GM18498 (cell line): ENCODE measurements around the gene CHEK2.
A peak's percentile ranks its signal among the peaks of the same experiment; 100 is the strongest.
"Not testable (repeated sequence)": the region's sequence is repeated elsewhere in the genome, so short reads cannot be mapped to it uniquely, and the experiment has no call there.

Source experiments
- ATAC-seq: cut with Tn5 transposase; IDR thresholded peaks from one replicate; pipeline ENCODE4 v1.9.1; 2021; ENCODE audit warnings: mild to moderate bottlenecking, moderate library complexity; ENCODE audit not compliant: unreplicated experiment

Gene CHEK2

GRCh38 chr22:28741785-28742561, at the start of gene CHEK2, which contains the start of gene HSCB:
Gene CHEK2, minus strand, starts transcription at chr22:28741820. Its CDS starts 7,099 bp downstream, at chr22:28734721.
Gene HSCB, plus strand, starts transcription at chr22:28742039. Its CDS starts 57 bp downstream, at chr22:28742096.
- ATAC-seq: peak; percentile 95

- no peak for ATAC-seq
These were observed 49.5 kb upstream of the CHEK2 start for GRCh38 chr22:28791124-28791523.

- ATAC-seq: no peak
These were observed 47.0 kb upstream of the CHEK2 start for GRCh38 chr22:28788601-28789000.

- ATAC-seq: no peak
These were observed 42.4 kb upstream of the CHEK2 start for GRCh38 chr22:28783786-28784671.

- ATAC-seq: no peak
These were observed 38.7 kb upstream of the CHEK2 start for GRCh38 chr22:28780296-28780695.

- ATAC-seq: no peak
These were observed 38.2 kb upstream of the CHEK2 start for GRCh38 chr22:28779833-28780232.

GRCh38 chr22:28774378-28774777, 32.8 kb upstream of the CHEK2 start:
- no peak for ATAC-seq

GRCh38 chr22:28773461-28773867, 31.8 kb upstream of the CHEK2 start:
- ATAC-seq: peak; percentile 29

GRCh38 chr22:28772633-28773460, 31.2 kb upstream of the CHEK2 start, which contains the start of gene CCDC117:
Gene CCDC117, plus strand, starts transcription at chr22:28772695. Its CDS starts 155 bp downstream, at chr22:28772850.
- ATAC-seq: peak; percentile 88

GRCh38 chr22:28771195-28771791, 29.7 kb upstream of the CHEK2 start:
- no peak for ATAC-seq

- no peak for ATAC-seq
These were observed 27.9 kb upstream of the CHEK2 start for GRCh38 chr22:28769394-28770085.

- no peak for ATAC-seq
These were observed 27.2 kb upstream of the CHEK2 start for GRCh38 chr22:28768701-28769393.

GRCh38 chr22:28766628-28767027, 25.0 kb upstream of the CHEK2 start:
- no peak for ATAC-seq

GRCh38 chr22:28762000-28762399, 20.4 kb upstream of the CHEK2 start:
- not testable (repeated sequence) for ATAC-seq

GRCh38 chr22:28761449-28761755, 19.8 kb upstream of the CHEK2 start:
- ATAC-seq: no peak

GRCh38 chr22:28759861-28760560, 18.4 kb upstream of the CHEK2 start:
- no peak for ATAC-seq

- not testable (repeated sequence) for ATAC-seq
These were observed 12.9 kb upstream of the CHEK2 start for GRCh38 chr22:28754512-28754911.

- no peak for ATAC-seq
These were observed 8.9 kb upstream of the CHEK2 start for GRCh38 chr22:28750471-28750881.

- ATAC-seq: no peak
These were observed 2.2 kb upstream of the CHEK2 start for GRCh38 chr22:28743852-28744251.
